Parathyroid adenoma (tissue), 2 donors: ENCODE data around the gene RTN4IP1.
A peak's percentile ranks its signal among the peaks of the same experiment; 100 is the strongest.

Experiments used
- H2AFZ ChIP-seq: fragments of 300-600 bp; sonication (generic); one replicate; pipeline ENCODE4 v1.7.0; 2017; ENCODE audit warnings: antibody characterized with exemption, mild to moderate bottlenecking
- H3K27ac ChIP-seq: fragments of 300-600 bp; sonication (generic); one replicate; pipeline ENCODE4 v1.7.0; 2017
- H3K27me3 ChIP-seq: fragments of 300-600 bp; sonication (generic); one replicate; pipeline ENCODE4 v1.7.0; 2017; ENCODE audit warnings: low read length; ENCODE audit not compliant: control insufficient read depth, insufficient read depth
- H3K36me3 ChIP-seq: fragments of 300-600 bp; sonication (generic); one replicate; pipeline ENCODE4 v1.7.0; 2017; ENCODE audit warnings: low read length; ENCODE audit not compliant: control insufficient read depth, insufficient read depth
- H3K4me1 ChIP-seq: fragments of 300-600 bp; sonication (generic); one replicate; pipeline ENCODE4 v1.7.0; 2017; ENCODE audit warnings: control low read depth
- H3K4me2 ChIP-seq: fragments of 300-600 bp; sonication (generic); one replicate; pipeline ENCODE4 v1.7.0; 2017; ENCODE audit warnings: low read length
- H3K4me3 ChIP-seq: fragments of 300-600 bp; sonication (generic); one replicate; pipeline ENCODE4 v1.7.0; 2017; ENCODE audit warnings: low read depth, low read length
- H3K79me2 ChIP-seq: fragments of 300-600 bp; sonication (generic); one replicate; pipeline ENCODE4 v1.7.0; 2017; ENCODE audit warnings: control low read depth
- H3K9ac ChIP-seq: fragments of 300-600 bp; sonication (generic); one replicate; pipeline ENCODE4 v1.7.0; 2017; ENCODE audit warnings: mild to moderate bottlenecking
- H3K9me3 ChIP-seq: fragments of 300-600 bp; sonication (generic); one replicate; pipeline ENCODE4 v1.7.0; 2017; ENCODE audit warnings: low read length; ENCODE audit not compliant: control insufficient read depth
- CTCF ChIP-seq: fragments of 300-600 bp; sonication (generic); IDR thresholded peaks from one replicate; pipeline ENCODE4 v1.7.0; 2017; ENCODE audit warnings: antibody characterized with exemption, mild to moderate bottlenecking
- donor health status: primary hyperparathyroidism.

The RTN4IP1 gene

GRCh38 chr6:106629103-106629858 is at the start of gene RTN4IP1, which contains the start of gene QRSL1:
Gene RTN4IP1, minus strand, starts transcription at chr6:106629498. Its CDS starts 477 bp downstream, at chr6:106629021.
Gene QRSL1, plus strand, starts transcription at chr6:106629578. Its CDS starts 104 bp downstream, at chr6:106629682.
- Histone ChIP-seq H3K9ac (peak within 1 kb of the TSS; percentile 91), H3K4me2 (peak within 1 kb of the TSS; percentile 79), H3K36me3 (no peaks in the 10 kb centered on the region), H3K4me1 (peaks cover 7% of the 10 kb centered on the region), H3K9me3 (no peaks in the 10 kb centered on the region), H3K27me3 (no peaks in the 10 kb centered on the region), H3K4me3 (peak within 1 kb of the TSS; percentile 89), H2AFZ (peak within 1 kb of the TSS; percentile 99), H3K27ac (peak within 1 kb of the TSS; percentile 80), H3K79me2 (peaks cover 39% of the 10 kb centered on the region)
- no peak for TF ChIP-seq CTCF

GRCh38 chr6:106677282-106677681 is 48.0 kb upstream of the RTN4IP1 start:
- H3K27me3 ChIP-seq: no peaks in the 10 kb centered on the region
- H3K9me3 ChIP-seq: no peaks in the 10 kb centered on the region
- H3K27ac ChIP-seq: no peak overlapping the region
- no peaks in the 10 kb centered on the region for H3K79me2 ChIP-seq
- no peaks in the 10 kb centered on the region for H3K36me3 ChIP-seq
- no peaks in the 10 kb centered on the region for H3K4me1 ChIP-seq
- no peak overlapping the region for H3K9ac ChIP-seq
- no peak for TF ChIP-seq CTCF
- no peak overlapping the region for H2AFZ ChIP-seq
- no peak overlapping the region for H3K4me3 ChIP-seq
- H3K4me2 ChIP-seq: no peak overlapping the region

GRCh38 chr6:106674541-106675229 is 45.4 kb upstream of the RTN4IP1 start:
- Histone ChIP-seq H3K27ac (no peak overlapping the region), H3K4me3 (no peak overlapping the region), H3K27me3 (no peaks in the 10 kb centered on the region), H3K79me2 (no peaks in the 10 kb centered on the region), H3K9me3 (no peaks in the 10 kb centered on the region), H3K9ac (no peak overlapping the region), H3K36me3 (no peaks in the 10 kb centered on the region), H3K4me2 (no peak overlapping the region), H2AFZ (no peak overlapping the region), H3K4me1 (no peaks in the 10 kb centered on the region)
- TF ChIP-seq CTCF: no peak

GRCh38 chr6:106671651-106672050 is 42.4 kb upstream of the RTN4IP1 start:
- H3K4me3 ChIP-seq: no peak overlapping the region
- H3K36me3 ChIP-seq: no peaks in the 10 kb centered on the region
- H3K27ac ChIP-seq: no peak overlapping the region
- no peaks in the 10 kb centered on the region for H3K27me3 ChIP-seq
- no peak overlapping the region for H3K4me2 ChIP-seq
- no peaks in the 10 kb centered on the region for H3K9me3 ChIP-seq
- no peaks in the 10 kb centered on the region for H3K4me1 ChIP-seq
- no peak for TF ChIP-seq CTCF
- H3K9ac ChIP-seq: no peak overlapping the region
- H2AFZ ChIP-seq: no peak overlapping the region
- no peaks in the 10 kb centered on the region for H3K79me2 ChIP-seq
